M059J (cell line): ENCODE results near the gene SPRED1. TPM values are rescaled to one million over a fixed set of nuclear protein-coding genes. Genes with fewer than 3 reads are reported as not detected.

Experiments used
- DNase-seq: peaks from one replicate; pipeline ENCODE4 v3.0.0-alpha.2; 2012; ENCODE audit warnings: low read depth
- total RNA-seq: library from RNA; depleted of rRNA; stranded (reverse); fragments of >200 nt; shearing (Covaris generic); gene quantifications from 2 replicates; pipeline ENCODE4 v1.2.3, GENCODE V29; 2014; rRNA removed

Gene SPRED1
- 9.7 and 18.4 TPM in 2 replicates for total RNA-seq

GRCh38 chr15:38252481-38253350, at the start of gene SPRED1:
Gene SPRED1, plus strand, starts transcription at chr15:38252836. Its CDS starts 350 bp downstream, at chr15:38253186.
- DNase-seq = peak; percentile 62

DNA sequence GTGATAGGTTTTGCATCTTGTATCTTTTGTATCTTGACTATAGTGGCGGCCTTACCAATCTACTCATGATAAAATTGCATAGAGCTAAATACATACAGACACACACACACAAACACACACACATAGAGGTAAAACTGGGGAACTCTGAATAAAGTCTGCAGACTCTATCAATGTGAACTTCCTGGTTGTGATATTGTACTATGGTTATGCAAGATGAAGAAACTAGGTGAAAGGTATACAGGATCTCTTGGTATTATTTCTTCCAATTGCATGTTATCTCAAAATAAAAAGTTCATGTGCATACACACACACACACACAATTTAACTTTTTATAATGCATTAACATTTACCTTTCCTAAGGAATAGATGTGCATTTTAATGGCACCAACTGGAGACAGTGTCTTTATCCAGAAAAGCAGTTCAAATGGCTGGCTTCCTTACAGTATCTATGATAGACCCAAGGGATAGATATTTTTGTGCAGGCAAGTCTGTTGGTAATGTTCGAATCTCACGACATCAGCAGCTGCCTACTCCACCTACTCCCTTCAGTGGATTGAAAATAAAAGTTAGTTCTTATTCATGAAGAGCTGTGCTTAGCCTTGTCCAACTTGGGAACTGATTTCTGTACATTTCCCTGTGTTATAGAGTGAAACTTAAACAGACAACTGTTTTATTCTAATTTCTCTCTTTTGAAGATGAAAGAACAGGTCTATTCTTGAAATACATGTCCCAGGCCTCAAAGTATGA, 46.9 kb upstream of the SPRED1 start:
- DNase-seq = no peak

DNA sequence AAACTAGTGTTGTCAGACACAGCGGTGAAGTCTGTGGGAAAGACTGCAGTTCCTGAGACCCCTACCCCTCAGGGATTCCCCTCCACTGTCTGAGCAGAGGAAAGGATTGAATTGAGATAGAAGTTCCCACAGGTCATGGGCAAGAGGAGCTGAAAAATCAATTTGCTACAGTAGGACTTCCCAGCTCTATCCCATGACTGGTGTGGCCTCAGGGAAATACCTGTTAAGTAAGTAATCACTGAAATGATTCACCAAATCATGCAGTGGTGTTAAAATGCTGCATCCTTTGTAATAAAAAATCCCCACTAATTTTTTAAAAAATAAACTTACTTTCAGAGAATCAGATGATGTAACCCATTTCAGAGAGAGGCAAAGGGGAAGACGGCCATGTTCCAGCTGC, 45.0 kb upstream of the SPRED1 start:
- DNase-seq = peak; percentile 65

GRCh38 chr15:38208206-38208605, 44.4 kb upstream of the SPRED1 start:
- DNase-seq = no peak

DNA sequence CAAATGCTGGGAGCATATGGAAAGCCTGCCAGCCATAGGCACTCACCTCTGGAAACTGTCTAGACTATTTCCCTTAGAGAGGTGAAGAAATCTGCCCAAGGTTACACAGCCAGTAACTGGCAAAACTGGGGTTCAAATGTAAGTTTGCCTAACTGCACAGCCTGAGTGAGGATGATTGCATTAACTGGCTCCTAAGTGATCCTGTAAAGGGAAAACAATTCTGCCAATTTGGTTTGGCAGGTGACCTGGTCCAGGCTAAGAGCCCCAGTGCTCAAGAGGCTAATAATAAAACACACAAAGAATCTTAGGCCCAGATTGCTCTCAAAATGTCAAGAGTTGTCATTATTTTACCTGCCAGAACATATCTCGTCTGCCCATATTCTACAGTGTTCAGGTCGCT, 43.9 kb upstream of the SPRED1 start:
- DNase-seq = no peak

- no peak for DNase-seq
These were observed 41.4 kb upstream of the SPRED1 start for GRCh38 chr15:38211249-38211648.

GRCh38 chr15:38211811-38212210, 40.8 kb upstream of the SPRED1 start:
- no peak for DNase-seq

GRCh38 chr15:38212729-38213351, 39.8 kb upstream of the SPRED1 start:
- no peak for DNase-seq

- no peak for DNase-seq
These were observed 39.3 kb upstream of the SPRED1 start for GRCh38 chr15:38213356-38213755.

- DNase-seq = no peak
These were observed 36.9 kb upstream of the SPRED1 start for GRCh38 chr15:38215707-38216106.

- DNase-seq = no peak
These were observed 35.9 kb upstream of the SPRED1 start for GRCh38 chr15:38216763-38217162.

DNA sequence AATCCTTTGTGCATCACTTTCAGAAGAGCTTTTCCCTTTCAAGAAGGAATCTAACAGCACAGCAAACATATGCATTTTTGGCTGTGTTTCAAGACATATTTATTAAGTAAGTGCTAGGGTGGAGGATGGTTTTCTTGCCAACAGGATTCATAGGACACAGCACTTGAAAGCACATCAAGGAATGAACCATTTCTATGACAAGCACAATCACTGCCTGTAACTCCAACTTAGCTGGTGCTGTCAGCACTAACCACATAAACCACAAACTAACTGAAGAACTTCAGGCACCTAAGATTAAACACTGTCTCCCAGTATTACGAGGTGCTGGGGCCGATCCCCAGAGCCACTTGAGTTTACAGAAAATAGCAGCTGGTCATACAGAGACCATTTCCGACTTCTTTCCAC, 35.4 kb upstream of the SPRED1 start:
- DNase-seq = peak; percentile 85

DNA sequence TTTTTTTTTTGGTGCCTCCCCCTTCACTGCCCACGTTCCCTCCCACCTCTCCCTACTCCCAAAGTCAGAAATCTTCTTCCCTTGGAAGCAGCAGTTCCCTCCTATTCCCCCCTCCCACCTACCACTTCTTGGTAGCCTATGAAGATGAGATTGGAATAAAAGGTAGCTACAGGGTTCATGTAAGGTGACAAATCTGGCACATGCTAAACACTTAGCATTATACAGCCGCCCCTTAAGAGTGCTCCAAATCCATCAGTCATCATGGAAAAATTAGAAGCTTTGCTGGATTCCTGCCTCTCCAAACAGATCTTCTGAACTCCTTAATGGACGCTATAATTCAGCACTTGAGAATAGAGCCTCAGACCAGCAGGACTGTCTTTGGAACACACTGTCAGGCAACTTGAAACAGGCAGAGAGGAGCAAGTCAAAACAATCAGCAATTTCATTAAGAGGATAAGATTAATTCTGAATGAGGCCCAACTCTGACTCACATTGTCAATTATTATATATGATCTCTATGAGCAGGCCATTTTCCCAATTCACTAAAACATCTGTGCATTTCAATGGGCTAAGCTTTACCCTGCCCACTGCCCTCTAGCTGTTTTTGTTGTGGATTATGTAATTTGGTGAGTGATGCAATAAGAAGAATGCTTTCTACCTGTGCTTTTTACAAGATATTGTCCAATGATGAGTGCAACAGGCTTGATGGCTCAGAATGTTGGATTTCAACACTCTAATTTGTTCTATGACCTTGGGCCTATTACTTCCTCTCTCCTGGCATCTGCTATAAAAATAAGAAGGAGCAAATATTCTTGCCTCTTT, 34.6 kb upstream of the SPRED1 start:
- peak; percentile 31 for DNase-seq

DNA sequence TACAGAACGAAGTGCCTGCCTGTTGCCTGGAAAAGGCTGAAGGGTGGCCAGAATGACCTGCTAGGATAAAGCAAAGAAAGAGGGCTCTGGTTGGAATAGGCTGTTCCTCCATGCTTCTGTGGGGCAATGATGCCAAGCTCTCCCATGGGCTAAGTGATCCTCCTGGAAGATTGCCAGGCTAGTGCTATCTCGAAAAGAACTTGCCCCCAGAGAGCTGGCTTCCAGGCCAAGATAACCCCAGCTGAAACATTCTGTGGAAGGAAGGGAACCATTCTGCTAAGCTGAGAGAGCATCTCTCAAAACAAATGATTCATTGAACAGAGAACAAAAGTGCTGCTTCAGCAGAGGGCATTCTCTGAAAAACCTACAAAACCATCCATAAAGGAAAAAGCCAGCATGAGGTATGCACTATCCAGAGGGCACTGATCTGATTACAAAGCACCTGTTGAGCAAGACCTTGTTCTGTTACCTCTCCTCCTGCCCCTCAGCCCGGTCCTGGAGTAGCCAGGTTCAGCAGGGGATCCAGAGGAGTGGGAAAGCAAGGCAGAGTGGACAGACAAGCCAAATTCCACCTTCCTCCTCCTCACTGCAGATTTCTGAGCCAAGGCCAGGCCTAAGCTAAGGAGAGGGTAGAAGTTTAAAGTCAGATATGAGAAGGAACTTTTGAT, 31.9 kb upstream of the SPRED1 start:
- DNase-seq = no peak

- no peak for DNase-seq
These were observed 28.1 kb upstream of the SPRED1 start for GRCh38 chr15:38224486-38224885.

DNA sequence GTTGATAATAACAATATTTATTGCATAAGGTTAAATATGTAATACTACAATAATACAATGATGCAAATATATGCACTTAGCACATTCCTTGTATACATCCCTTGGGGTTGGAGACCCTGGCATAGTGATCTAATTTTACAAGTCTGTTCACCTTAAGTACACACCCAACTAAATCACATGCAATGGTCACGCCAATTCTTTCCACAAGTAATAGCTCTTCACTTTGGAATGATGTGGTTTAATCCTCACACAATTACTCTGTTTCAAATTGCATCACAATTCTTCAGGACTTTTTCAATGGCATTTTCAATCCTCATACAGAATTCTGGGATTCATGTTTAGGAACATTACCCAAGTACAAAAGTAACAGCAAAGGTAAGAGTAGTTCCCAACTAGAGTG, 27.3 kb upstream of the SPRED1 start:
- DNase-seq = no peak

GRCh38 chr15:38226608-38227266, 25.9 kb upstream of the SPRED1 start:
- peak; percentile 91 for DNase-seq

- no peak for DNase-seq
These were observed 24.7 kb upstream of the SPRED1 start for GRCh38 chr15:38227941-38228340.

- DNase-seq = no peak
These were observed 24.0 kb upstream of the SPRED1 start for GRCh38 chr15:38228618-38229017.

DNA sequence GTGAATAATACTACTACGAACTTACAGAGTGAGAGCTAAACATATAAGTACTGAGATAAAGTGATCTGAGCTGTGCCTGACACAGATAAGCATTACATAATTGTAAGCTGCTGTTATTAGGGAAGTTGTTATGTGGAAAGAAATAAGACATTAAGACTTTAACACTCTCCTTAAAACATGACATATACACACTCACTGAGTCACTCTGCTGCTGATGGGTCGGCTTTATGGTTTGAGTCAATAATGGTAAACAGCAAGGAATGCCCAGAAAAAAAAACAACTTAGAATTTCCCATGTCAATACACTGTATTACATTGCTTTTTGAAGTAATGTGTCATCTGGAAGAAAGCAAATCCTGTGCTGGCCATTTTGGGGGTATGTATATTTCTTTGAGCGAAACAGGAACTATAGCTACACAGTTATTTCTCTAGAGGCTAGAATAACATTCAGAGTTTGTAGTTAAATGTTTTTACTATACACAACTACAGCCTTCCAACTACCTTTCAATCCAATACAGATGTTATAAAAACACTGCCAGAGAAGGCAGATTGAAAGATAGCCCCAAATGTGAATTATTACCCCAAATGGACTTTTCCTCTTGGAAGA, 22.8 kb upstream of the SPRED1 start:
- no peak for DNase-seq
